ENCODE data around the gene RDH11. TPM values are rescaled to one million over a fixed set of nuclear protein-coding genes. Genes with fewer than 3 reads are reported as not detected.

RDH11 gene
- total RNA-seq, 1 donor from 2014 or later: 67.7 TPM

GRCh38 chr14:67630186-67630585 is 65.4 kb downstream of the RDH11 start:
- no peaks in the 10 kb centered on the region for H3K4me1 Mint-ChIP-seq
- no peaks in the 10 kb centered on the region for H3K36me3 Mint-ChIP-seq (ENCODE audit: low read depth)
- intact Hi-C loops (cut with micrococcal nuclease): no loop called here
- no peak overlapping the region for H3K27ac Mint-ChIP-seq
- no peak overlapping the region for H3K4me3 Mint-ChIP-seq
- H3K9me3 Mint-ChIP-seq: no peaks in the 10 kb centered on the region
- no peak for DNase-seq
- H3K27me3 Mint-ChIP-seq: no peaks in the 10 kb centered on the region

DNA sequence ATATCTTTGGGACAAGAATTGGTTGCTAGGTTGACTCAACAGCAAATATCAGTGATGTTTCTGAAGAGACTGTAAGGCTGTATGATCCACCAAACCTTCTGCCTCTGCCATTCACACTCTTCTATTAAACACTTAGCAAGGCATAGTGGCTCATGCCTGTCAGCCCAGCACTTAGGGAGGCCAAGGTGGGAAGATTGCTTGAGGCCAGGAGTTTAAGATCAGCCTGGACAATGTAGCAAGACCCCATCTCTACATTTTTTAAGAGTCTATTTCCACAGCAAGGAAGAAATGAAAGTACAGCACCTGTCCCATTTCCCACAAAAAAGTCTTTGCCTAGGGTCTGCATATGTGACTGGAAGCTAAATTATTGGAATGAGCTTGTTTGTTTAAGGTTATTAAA is 68.0 kb downstream of the RDH11 start:
- DNase-seq: no peak
- Mint-ChIP-seq H3K27me3 (no peaks in the 10 kb centered on the region), H3K36me3 (ENCODE audit: low read depth) (no peaks in the 10 kb centered on the region), H3K9me3 (no peaks in the 10 kb centered on the region), H3K27ac (no peak overlapping the region), H3K4me3 (no peak overlapping the region), H3K4me1 (peaks cover 9% of the 10 kb centered on the region)
- intact Hi-C loops (cut with micrococcal nuclease): no loop called here

Other genes starting within 250 kb of the RDH11 start
- gene TMEM229B, start 207.0 kb downstream of the RDH11 start, total RNA-seq: 2.4 and 2.7 TPM in 2 replicates
- 1.5 and 1.7 TPM in 2 replicates for gene PLEKHH1, start 162.5 kb downstream of the RDH11 start, total RNA-seq
- 21.2 and 22.7 TPM in 2 replicates for gene PIGH, start 95.5 kb downstream of the RDH11 start, total RNA-seq
- 4.7 and 5.0 TPM in 2 replicates for gene ARG2, start 75.8 kb downstream of the RDH11 start, total RNA-seq
- 75.3 and 78.5 TPM in 2 replicates for gene VTI1B, start 21.1 kb downstream of the RDH11 start, total RNA-seq
- not detected in 2 replicates for gene RDH12, start 6.1 kb upstream of the RDH11 start, total RNA-seq
- 13.5 and 15.8 TPM in 2 replicates for gene ZFYVE26, start 120.8 kb upstream of the RDH11 start, total RNA-seq
- 28.5 and 29.3 TPM in 2 replicates for gene RAD51B, start 124.0 kb upstream of the RDH11 start, total RNA-seq

Data from activated CD4-positive, alpha-beta T cell treated with anti-CD3 and anti-CD28 coated beads, Interleukin-2, amount 10 ng/mL, durations not matched to agents 24 days and 14 days (primary cell).